HFFc6 (cell line): ENCODE results near the gene AKAP1. TPM values are rescaled to one million over a fixed set of nuclear protein-coding genes. Genes with fewer than 3 reads are reported as not detected.

Source experiments
- DNase-seq: peaks from one replicate; pipeline ENCODE4 v3.0.0-alpha.2; 2018
- H3K27ac Mint-ChIP-seq: 2 replicates; pipeline ENCODE4 v1.8.0; 2020; ENCODE audit warnings: mild to moderate bottlenecking, mixed read lengths
- H3K27me3 Mint-ChIP-seq: 2 replicates; pipeline ENCODE4 v1.8.0; 2021; ENCODE audit warnings: mild to moderate bottlenecking, moderate library complexity, mixed read lengths; ENCODE audit not compliant: insufficient read depth
- H3K36me3 Mint-ChIP-seq: 2 replicates; pipeline ENCODE4 v1.8.0; 2021; ENCODE audit warnings: low read depth, mixed read lengths
- H3K4me1 Mint-ChIP-seq: 2 replicates; pipeline ENCODE4 v1.8.0; 2020; ENCODE audit warnings: low read depth, mixed read lengths
- H3K4me3 Mint-ChIP-seq: 2 replicates; pipeline ENCODE4 v1.8.0; 2020; ENCODE audit warnings: mild to moderate bottlenecking, moderate library complexity, mixed read lengths
- H3K9me3 Mint-ChIP-seq: 2 replicates; pipeline ENCODE4 v1.8.0; 2020; ENCODE audit warnings: mild to moderate bottlenecking, mixed read lengths
- total RNA-seq, 6 experiments: library from RNA; stranded (reverse); fragmentation: NEBNext Ultra II Directional; extraction: Animal tissue kit (Norgen Biotek cat#: 25700); gene quantifications; 2 replicates in 1 of 6; 3 replicates in 5 of 6; pipeline ENCODE4 v1.2.3, GENCODE V29; 2021
- TF ChIP-seq, protein P1 (sequence below): fragments of 200-600 bp; sonication (generic); IDR thresholded peaks from 2 replicates; pipeline ENCODE4 v1.5.0; 2021; ENCODE audit warnings: antibody characterized with exemption, mild to moderate bottlenecking

Gene AKAP1
- total RNA-seq, 6 experiments from 2014 or later = 9.7 to 12.6 (median 10.7) TPM

DNA sequence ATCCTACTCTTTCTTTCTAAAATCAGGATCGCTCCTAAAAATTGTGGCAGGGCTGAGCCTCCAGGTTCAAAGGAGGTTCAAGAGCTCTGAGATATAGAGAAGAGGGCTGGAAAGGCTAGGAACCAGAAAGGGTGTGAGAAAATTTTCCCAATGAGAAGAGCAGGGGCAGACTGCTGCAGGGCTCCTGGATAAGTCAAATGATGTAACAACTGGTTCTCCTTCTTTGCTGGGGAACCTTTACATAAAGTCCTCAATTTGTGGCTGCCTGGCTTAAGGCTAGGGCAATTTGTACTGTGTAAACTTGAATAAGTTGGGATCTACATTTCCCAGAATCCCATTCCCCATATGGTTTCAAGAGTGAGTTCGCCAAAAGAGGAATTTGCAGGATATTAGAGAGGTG, 16.3 kb upstream of the AKAP1 start:
- TF ChIP-seq, protein P1, sequence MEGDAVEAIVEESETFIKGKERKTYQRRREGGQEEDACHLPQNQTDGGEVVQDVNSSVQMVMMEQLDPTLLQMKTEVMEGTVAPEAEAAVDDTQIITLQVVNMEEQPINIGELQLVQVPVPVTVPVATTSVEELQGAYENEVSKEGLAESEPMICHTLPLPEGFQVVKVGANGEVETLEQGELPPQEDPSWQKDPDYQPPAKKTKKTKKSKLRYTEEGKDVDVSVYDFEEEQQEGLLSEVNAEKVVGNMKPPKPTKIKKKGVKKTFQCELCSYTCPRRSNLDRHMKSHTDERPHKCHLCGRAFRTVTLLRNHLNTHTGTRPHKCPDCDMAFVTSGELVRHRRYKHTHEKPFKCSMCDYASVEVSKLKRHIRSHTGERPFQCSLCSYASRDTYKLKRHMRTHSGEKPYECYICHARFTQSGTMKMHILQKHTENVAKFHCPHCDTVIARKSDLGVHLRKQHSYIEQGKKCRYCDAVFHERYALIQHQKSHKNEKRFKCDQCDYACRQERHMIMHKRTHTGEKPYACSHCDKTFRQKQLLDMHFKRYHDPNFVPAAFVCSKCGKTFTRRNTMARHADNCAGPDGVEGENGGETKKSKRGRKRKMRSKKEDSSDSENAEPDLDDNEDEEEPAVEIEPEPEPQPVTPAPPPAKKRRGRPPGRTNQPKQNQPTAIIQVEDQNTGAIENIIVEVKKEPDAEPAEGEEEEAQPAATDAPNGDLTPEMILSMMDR = no peak
- Mint-ChIP-seq H3K4me1 (no peaks in the 10 kb centered on the region), H3K9me3 (no peaks in the 10 kb centered on the region), H3K36me3 (no peaks in the 10 kb centered on the region), H3K27me3 (peaks cover 26% of the 10 kb centered on the region), H3K4me3 (no peak overlapping the region), H3K27ac (no peak overlapping the region)
- no peak for DNase-seq

DNA sequence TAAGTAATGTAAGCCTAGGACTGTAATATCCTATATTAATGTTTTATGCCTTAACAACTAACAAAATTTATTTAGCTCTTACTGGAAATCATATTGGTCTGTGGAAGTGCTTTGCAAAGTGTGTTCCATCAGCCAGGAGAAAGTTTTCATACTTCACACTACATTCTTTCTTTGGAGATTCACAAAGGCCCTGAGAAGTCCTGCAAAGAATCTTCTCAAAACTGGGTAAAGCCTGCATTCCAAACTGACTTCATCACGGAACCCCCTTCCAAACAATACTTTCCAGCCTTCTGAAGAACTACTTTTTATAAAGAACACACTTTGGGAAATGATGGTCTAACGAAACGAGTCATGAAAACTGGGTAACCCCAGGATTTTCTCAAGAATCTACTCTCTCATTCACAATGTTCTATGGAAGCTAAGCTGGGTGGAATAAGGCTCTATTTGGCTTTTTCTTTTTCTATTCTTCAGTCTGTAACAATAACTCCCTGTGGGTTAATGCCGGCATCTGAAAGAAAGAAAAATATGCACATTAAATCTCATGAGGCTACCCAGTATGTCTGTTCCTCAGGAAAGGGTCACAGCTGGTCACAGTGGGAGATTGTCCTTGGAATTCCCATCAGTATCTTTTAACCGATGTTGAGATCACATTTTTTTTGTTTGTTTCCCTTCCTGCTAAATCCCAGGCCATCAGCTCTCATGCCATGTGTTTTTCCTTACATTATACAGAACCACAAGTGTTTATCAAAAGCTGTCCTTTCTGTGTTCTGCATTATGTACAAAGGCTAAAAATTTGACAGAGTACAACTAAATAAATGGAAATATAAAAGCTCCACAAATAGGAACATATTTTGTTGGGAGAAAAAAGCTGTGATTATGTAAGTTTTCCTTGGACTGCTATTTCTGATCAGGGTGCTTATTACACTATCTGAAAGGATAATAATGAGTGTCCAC, 12.8 kb upstream of the AKAP1 start:
- no peak overlapping the region for H3K27ac Mint-ChIP-seq

DNA sequence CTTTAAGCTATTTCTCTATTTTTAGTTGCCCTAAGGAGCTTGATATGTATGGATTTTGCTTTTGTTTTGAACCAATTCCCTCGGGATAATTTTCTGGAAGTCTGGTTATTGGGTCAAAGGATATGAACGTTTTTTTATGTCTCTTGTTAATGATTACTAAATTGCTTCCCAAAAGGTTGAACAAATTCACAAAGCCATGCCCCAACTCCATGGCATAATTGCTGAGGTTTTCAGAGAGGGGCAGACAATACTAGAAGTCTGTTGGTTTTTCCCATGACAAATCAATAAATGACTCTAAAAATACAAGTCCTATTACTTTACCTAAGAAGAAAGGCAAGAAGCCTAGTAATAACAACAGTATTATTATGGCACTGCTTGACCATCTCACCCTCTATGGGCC, 11.4 kb upstream of the AKAP1 start:
- no peak for DNase-seq
- no peak overlapping the region for H3K4me3 Mint-ChIP-seq
- H3K36me3 Mint-ChIP-seq = no peaks in the 10 kb centered on the region
- TF ChIP-seq, protein P1 = no peak
- no peaks in the 10 kb centered on the region for H3K4me1 Mint-ChIP-seq
- no peaks in the 10 kb centered on the region for H3K9me3 Mint-ChIP-seq
- peaks cover 12% of the 10 kb centered on the region for H3K27me3 Mint-ChIP-seq
- no peak overlapping the region for H3K27ac Mint-ChIP-seq

More for the DNA sequence above, 12.8 kb upstream of the AKAP1 start:
- DNase-seq = no peak
- peaks cover 14% of the 10 kb centered on the region for H3K27me3 Mint-ChIP-seq
- H3K4me1 Mint-ChIP-seq = no peaks in the 10 kb centered on the region
- H3K4me3 Mint-ChIP-seq = no peak overlapping the region
- H3K36me3 Mint-ChIP-seq = no peaks in the 10 kb centered on the region
- TF ChIP-seq, protein P1 = no peak
- no peaks in the 10 kb centered on the region for H3K9me3 Mint-ChIP-seq

DNA sequence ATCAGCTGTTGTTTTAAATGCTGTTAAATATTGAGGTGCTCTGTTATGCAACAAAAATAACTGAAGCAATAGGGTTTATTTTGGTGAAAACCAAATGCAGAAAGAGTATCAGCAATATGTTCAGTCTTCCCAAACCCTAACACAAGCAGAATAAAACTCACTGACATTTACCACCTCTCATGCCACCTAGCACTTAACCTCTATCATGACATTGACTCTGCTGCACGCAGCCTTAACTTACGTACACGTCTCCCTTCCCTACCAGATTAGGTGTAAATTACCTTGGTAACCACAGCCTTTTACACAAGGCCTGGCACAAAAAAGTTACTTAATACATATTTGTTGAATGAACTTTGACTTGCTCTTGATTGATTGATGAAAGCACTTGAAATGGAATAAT, 9.9 kb upstream of the AKAP1 start:
- Mint-ChIP-seq H3K27ac (no peak overlapping the region), H3K4me1 (no peaks in the 10 kb centered on the region), H3K9me3 (no peaks in the 10 kb centered on the region), H3K4me3 (no peak overlapping the region), H3K27me3 (peaks cover 17% of the 10 kb centered on the region), H3K36me3 (no peaks in the 10 kb centered on the region)
- no peak for DNase-seq
- TF ChIP-seq, protein P1 = no peak

DNA sequence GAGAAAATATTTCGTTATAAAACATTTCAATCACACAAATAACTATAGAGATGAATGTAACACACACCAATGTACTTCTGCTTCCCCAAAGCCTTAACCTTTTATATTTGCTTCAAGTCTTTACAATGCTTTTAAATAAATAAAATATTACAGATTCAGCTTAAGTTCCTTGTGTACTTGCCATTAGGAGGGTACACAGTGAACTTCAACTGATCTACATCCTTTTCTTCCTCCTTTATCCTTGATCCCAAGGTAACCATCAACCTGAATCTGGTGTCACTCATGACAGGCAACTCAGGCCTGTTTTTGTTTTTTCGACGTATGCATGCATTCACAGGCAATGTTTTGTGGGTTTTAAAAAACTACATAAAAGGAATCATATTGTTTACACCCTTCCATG, 9.3 kb upstream of the AKAP1 start:
- TF ChIP-seq, protein P1 = no peak
- Mint-ChIP-seq H3K4me3 (no peak overlapping the region), H3K9me3 (no peaks in the 10 kb centered on the region), H3K36me3 (no peaks in the 10 kb centered on the region), H3K27ac (no peak overlapping the region), H3K27me3 (peaks cover 18% of the 10 kb centered on the region), H3K4me1 (peaks cover 4% of the 10 kb centered on the region)
- no peak for DNase-seq
